Activated naive CD4-positive, alpha-beta T cell treated with anti-CD3 and anti-CD28 coated beads, Interleukin-2, amount 10 ng/mL, durations not matched to agents 7 days and 5 days (primary cell): ENCODE results near the gene SH3BP5L.
A peak's percentile ranks its signal among the peaks of the same experiment; 100 is the strongest.

ENCODE experiments used
- CTCF ChIA-PET: fragments of 350-600 bp; sonication (Branson Sonifier 250); formaldehyde crosslinking; loops from one replicate; lab custom pipeline; 2021; ENCODE audit warnings: antibody characterized with exemption; lab: Charles Lee
- DNase-seq: peaks from one replicate; pipeline ENCODE4 v3.0.0-alpha.2; 2020
- H3K27ac Mint-ChIP-seq: one replicate; pipeline ENCODE4 v1.8.0; 2021; ENCODE audit warnings: mild to moderate bottlenecking, moderate library complexity, mixed read lengths
- H3K27me3 Mint-ChIP-seq: one replicate; pipeline ENCODE4 v1.8.0; 2021; ENCODE audit warnings: mild to moderate bottlenecking, mixed read lengths
- H3K36me3 Mint-ChIP-seq: one replicate; pipeline ENCODE4 v1.8.0; 2021; ENCODE audit warnings: mixed read lengths
- H3K4me1 Mint-ChIP-seq: one replicate; pipeline ENCODE4 v1.8.0; 2021; ENCODE audit warnings: mixed read lengths
- H3K4me3 Mint-ChIP-seq: one replicate; pipeline ENCODE4 v1.8.0; 2021; ENCODE audit warnings: mild to moderate bottlenecking, moderate library complexity, mixed read lengths
- H3K9me3 Mint-ChIP-seq: one replicate; pipeline ENCODE4 v1.8.0; 2021; ENCODE audit warnings: mixed read lengths

SH3BP5L gene

GRCh38 chr1:248847181-248847955 is 21.7 kb upstream of the SH3BP5L start:
- H3K36me3 Mint-ChIP-seq = peaks cover 23% of the 10 kb centered on the region
- H3K9me3 Mint-ChIP-seq = no peaks in the 10 kb centered on the region
- H3K27ac Mint-ChIP-seq = no peak overlapping the region
- H3K27me3 Mint-ChIP-seq = no peaks in the 10 kb centered on the region
- CTCF ChIA-PET = interaction anchor here (1.2 kb wide), 1 partner anchor 15 kb away, joined by 3 read pairs; no protein-coding TSS in a partner anchor
- DNase-seq = no peak
- peaks cover 2% of the 10 kb centered on the region for H3K4me1 Mint-ChIP-seq
- H3K4me3 Mint-ChIP-seq = no peak overlapping the region

GRCh38 chr1:248844526-248844925 is 18.8 kb upstream of the SH3BP5L start:
- no peaks in the 10 kb centered on the region for H3K27me3 Mint-ChIP-seq
- no peak overlapping the region for H3K27ac Mint-ChIP-seq
- peaks cover 27% of the 10 kb centered on the region for H3K36me3 Mint-ChIP-seq
- no peaks in the 10 kb centered on the region for H3K9me3 Mint-ChIP-seq
- no peak overlapping the region for H3K4me3 Mint-ChIP-seq
- H3K4me1 Mint-ChIP-seq = peaks cover 27% of the 10 kb centered on the region
- no peak for DNase-seq
- CTCF ChIA-PET = no interaction called here

- no peak overlapping the region for H3K27ac Mint-ChIP-seq
- H3K4me1 Mint-ChIP-seq = peaks cover 33% of the 10 kb centered on the region
- CTCF ChIA-PET = no interaction called here
- DNase-seq = no peak
- H3K36me3 Mint-ChIP-seq = peaks cover 27% of the 10 kb centered on the region
- H3K4me3 Mint-ChIP-seq = no peak overlapping the region
- H3K9me3 Mint-ChIP-seq = no peaks in the 10 kb centered on the region
- no peaks in the 10 kb centered on the region for H3K27me3 Mint-ChIP-seq
Measured at GRCh38 chr1:248843687-248844086, 18.0 kb upstream of the SH3BP5L start.

- no peak overlapping the region for H3K27ac Mint-ChIP-seq
- no peak for DNase-seq
- CTCF ChIA-PET = interaction anchor here (2.2 kb wide), 1 partner anchor 16 kb away, joined by 19 read pairs; the partner anchor contains the start of gene ZNF692
- H3K4me3 Mint-ChIP-seq = no peak overlapping the region
- H3K4me1 Mint-ChIP-seq = peaks cover 33% of the 10 kb centered on the region
- H3K27me3 Mint-ChIP-seq = no peaks in the 10 kb centered on the region
- peaks cover 24% of the 10 kb centered on the region for H3K36me3 Mint-ChIP-seq
- no peaks in the 10 kb centered on the region for H3K9me3 Mint-ChIP-seq
Measured at GRCh38 chr1:248842781-248843331, 17.1 kb upstream of the SH3BP5L start.

GRCh38 chr1:248841702-248842395 is 16.1 kb upstream of the SH3BP5L start:
- CTCF ChIA-PET = interaction anchor here (0.6 to 2.2 kb wide), 6 partner anchors 9 to 85 kb away, joined by 3 to 19 read pairs (median 5); partner anchors contain the start of genes SH3BP5L and ZNF692
- peak; percentile 60 for DNase-seq
- no peaks in the 10 kb centered on the region for H3K27me3 Mint-ChIP-seq
- H3K27ac Mint-ChIP-seq = peak overlapping the region; percentile 53
- H3K9me3 Mint-ChIP-seq = no peaks in the 10 kb centered on the region
- H3K36me3 Mint-ChIP-seq = peaks cover 20% of the 10 kb centered on the region
- peaks cover 33% of the 10 kb centered on the region for H3K4me1 Mint-ChIP-seq
- H3K4me3 Mint-ChIP-seq = no peak overlapping the region

- no peak for DNase-seq
- peak overlapping the region; percentile 62 for H3K27ac Mint-ChIP-seq
- H3K36me3 Mint-ChIP-seq = peaks cover 15% of the 10 kb centered on the region
- H3K9me3 Mint-ChIP-seq = no peaks in the 10 kb centered on the region
- peaks cover 33% of the 10 kb centered on the region for H3K4me1 Mint-ChIP-seq
- H3K27me3 Mint-ChIP-seq = no peaks in the 10 kb centered on the region
- CTCF ChIA-PET = interaction anchor here (0.6 to 2.2 kb wide), 6 partner anchors 8 to 85 kb away, joined by 3 to 19 read pairs (median 5); partner anchors contain the start of genes SH3BP5L and ZNF692
- H3K4me3 Mint-ChIP-seq = peak overlapping the region; percentile 36
Measured at GRCh38 chr1:248840946-248841345, 15.2 kb upstream of the SH3BP5L start.

GRCh38 chr1:248839168-248839555 is 13.4 kb upstream of the SH3BP5L start:
- no peak overlapping the region for H3K4me3 Mint-ChIP-seq
- no peaks in the 10 kb centered on the region for H3K9me3 Mint-ChIP-seq
- H3K36me3 Mint-ChIP-seq = peaks cover 10% of the 10 kb centered on the region
- H3K27me3 Mint-ChIP-seq = no peaks in the 10 kb centered on the region
- peak overlapping the region; percentile 98 for H3K27ac Mint-ChIP-seq
- CTCF ChIA-PET = interaction anchor here (1.1 to 2.4 kb wide), 4 partner anchors 13 to 23 kb away, joined by 3 to 10 read pairs (median 5); partner anchors contain the start of genes SH3BP5L and ZNF692
- no peak for DNase-seq
- H3K4me1 Mint-ChIP-seq = peaks cover 33% of the 10 kb centered on the region

- peak; percentile 91 for DNase-seq
- Mint-ChIP-seq H3K36me3 (peaks cover 8% of the 10 kb centered on the region), H3K27ac (peak overlapping the region; percentile 98), H3K4me1 (peaks cover 33% of the 10 kb centered on the region), H3K27me3 (no peaks in the 10 kb centered on the region), H3K4me3 (no peak overlapping the region), H3K9me3 (no peaks in the 10 kb centered on the region)
- CTCF ChIA-PET = interaction anchor here (1.2 to 3.2 kb wide), 4 partner anchors 11 to 20 kb away, joined by 3 to 22 read pairs (median 8); partner anchors contain the start of genes SH3BP5L and ZNF692
Measured at GRCh38 chr1:248838357-248839167, 12.8 kb upstream of the SH3BP5L start.

- H3K27me3 Mint-ChIP-seq = no peaks in the 10 kb centered on the region
- H3K4me3 Mint-ChIP-seq = no peak within 1 kb of the TSS
- H3K27ac Mint-ChIP-seq = peak within 1 kb of the TSS; percentile 98
- CTCF ChIA-PET = interaction anchor here (2.4 to 3.2 kb wide), 2 partner anchors 11 to 21 kb away, joined by 10 to 22 read pairs; partner anchors contain the start of genes SH3BP5L and ZNF692
- H3K9me3 Mint-ChIP-seq = no peaks in the 10 kb centered on the region
- peaks cover 33% of the 10 kb centered on the region for H3K4me1 Mint-ChIP-seq
- H3K36me3 Mint-ChIP-seq = peaks cover 8% of the 10 kb centered on the region
- DNase-seq = peak; percentile 97
Measured at GRCh38 chr1:248837781-248838356, 12.2 kb upstream of the SH3BP5L start, which contains the start of gene ZNF672. Gene ZNF672, plus strand, starts transcription at chr1:248838224. Its CDS starts 9,051 bp downstream, at chr1:248847275.

- Mint-ChIP-seq H3K27ac (peak overlapping the region; percentile 98), H3K27me3 (no peaks in the 10 kb centered on the region), H3K4me1 (peaks cover 31% of the 10 kb centered on the region), H3K9me3 (no peaks in the 10 kb centered on the region), H3K36me3 (peaks cover 7% of the 10 kb centered on the region), H3K4me3 (no peak overlapping the region)
- no peak for DNase-seq
- CTCF ChIA-PET = interaction anchor here (2.4 to 3.2 kb wide), 2 partner anchors 10 to 21 kb away, joined by 10 to 22 read pairs; partner anchors contain the start of genes SH3BP5L and ZNF692
Measured at GRCh38 chr1:248837045-248837780, 11.5 kb upstream of the SH3BP5L start.

GRCh38 chr1:248834343-248834940 is 8.7 kb upstream of the SH3BP5L start:
- H3K4me3 Mint-ChIP-seq = no peak overlapping the region
- H3K4me1 Mint-ChIP-seq = peaks cover 6% of the 10 kb centered on the region
- peaks cover 6% of the 10 kb centered on the region for H3K27me3 Mint-ChIP-seq
- no peak overlapping the region for H3K27ac Mint-ChIP-seq
- CTCF ChIA-PET = no interaction called here
- H3K36me3 Mint-ChIP-seq = peaks cover 4% of the 10 kb centered on the region
- H3K9me3 Mint-ChIP-seq = no peaks in the 10 kb centered on the region
- no peak for DNase-seq

- no peaks in the 10 kb centered on the region for H3K36me3 Mint-ChIP-seq
Measured at GRCh38 chr1:248831842-248832241, 6.1 kb upstream of the SH3BP5L start.

More at GRCh38 chr1:248831842-248832241, 6.1 kb upstream of the SH3BP5L start:
- no peak overlapping the region for H3K4me3 Mint-ChIP-seq
- H3K4me1 Mint-ChIP-seq = peaks cover 10% of the 10 kb centered on the region
- no peaks in the 10 kb centered on the region for H3K9me3 Mint-ChIP-seq
- CTCF ChIA-PET = interaction anchor here (1.3 kb wide), 1 partner anchor 27 kb away, joined by 4 read pairs; the partner anchor contains the start of gene ZNF692
- no peak for DNase-seq
- peaks cover 6% of the 10 kb centered on the region for H3K27me3 Mint-ChIP-seq
- no peak overlapping the region for H3K27ac Mint-ChIP-seq
